Activated CD4-positive, alpha-beta T cell treated with anti-CD3 and anti-CD28 coated beads for 24 hours (primary cell): ENCODE results near the gene MYCBP2.
"Not testable (repeated sequence)": the region's sequence is repeated elsewhere in the genome, so short reads cannot be mapped to it uniquely, and the experiment has no call there.

Experiments used
- DNase-seq, 2 donors: peaks; one replicate each; pipeline ENCODE4 v3.0.0-alpha.2; 2020; ENCODE audit warnings: low read depth in 2 of 2

The MYCBP2 gene

DNA sequence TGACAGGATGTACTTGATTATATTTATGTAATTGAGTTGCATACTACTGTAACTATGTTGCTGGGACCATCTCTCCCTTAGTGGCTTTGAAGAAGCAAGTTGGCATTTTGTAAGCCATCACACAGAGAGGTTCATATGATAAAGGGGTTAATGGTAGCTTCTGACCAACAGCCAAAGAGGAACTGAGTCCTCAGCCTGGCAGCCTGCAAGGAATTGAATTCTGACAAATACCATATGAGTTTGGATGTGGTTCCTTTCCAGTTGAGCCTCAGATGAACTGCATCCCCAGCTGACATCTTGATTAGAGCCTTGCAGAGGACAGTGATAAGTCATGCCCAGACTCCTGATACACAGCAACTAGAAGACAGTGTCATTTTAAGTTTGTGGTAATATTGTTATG, 8.6 kb upstream of the MYCBP2 start:
- DNase-seq = no peak

- no peak for DNase-seq
Measured at GRCh38 chr13:77333594-77333993, 6.7 kb upstream of the MYCBP2 start.

- no peak for DNase-seq
Measured at GRCh38 chr13:77331421-77331820, 4.5 kb upstream of the MYCBP2 start.

GRCh38 chr13:77329911-77330584, 3.2 kb upstream of the MYCBP2 start:
- DNase-seq = no peak

- peak; percentile 80 for DNase-seq
Measured at GRCh38 chr13:77329133-77329910, 2.4 kb upstream of the MYCBP2 start.

DNA sequence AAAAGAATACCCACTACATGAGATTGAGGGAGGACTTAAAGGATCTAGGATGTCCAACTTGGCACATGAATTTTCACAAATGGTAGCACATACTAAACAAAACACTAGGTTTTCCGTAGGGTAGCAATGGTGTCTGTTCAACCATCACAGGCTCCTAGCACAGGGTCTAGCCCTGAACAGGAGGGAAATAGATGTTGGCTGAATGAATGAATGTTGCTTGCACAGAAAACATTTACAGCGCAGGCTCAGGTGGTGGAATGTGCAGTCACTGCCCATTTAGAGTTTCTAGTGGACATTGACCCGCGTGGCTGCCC, 1.9 kb upstream of the MYCBP2 start:
- no peak for DNase-seq

GRCh38 chr13:77325371-77325980, 1.4 kb downstream of the MYCBP2 start:
- DNase-seq = no peak

DNA sequence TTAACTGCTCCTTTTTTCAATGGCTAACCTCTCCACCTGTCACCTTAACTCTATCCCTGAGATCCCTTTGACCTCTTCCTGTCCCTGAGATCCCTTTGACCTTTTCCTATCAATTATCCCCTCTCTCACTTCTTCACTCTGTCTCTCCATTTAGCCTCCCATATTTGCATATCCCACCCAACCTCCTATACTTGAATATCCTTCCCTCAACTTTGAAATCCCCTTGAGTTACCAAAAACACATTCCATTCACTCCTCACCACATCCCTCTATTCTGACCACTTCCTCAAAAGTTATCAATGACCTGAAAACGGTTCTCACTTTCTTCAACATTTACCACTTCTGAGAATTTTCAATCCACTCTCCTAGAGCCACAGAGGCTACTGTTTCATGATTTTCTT, 3.0 kb downstream of the MYCBP2 start:
- no peak for DNase-seq

DNA sequence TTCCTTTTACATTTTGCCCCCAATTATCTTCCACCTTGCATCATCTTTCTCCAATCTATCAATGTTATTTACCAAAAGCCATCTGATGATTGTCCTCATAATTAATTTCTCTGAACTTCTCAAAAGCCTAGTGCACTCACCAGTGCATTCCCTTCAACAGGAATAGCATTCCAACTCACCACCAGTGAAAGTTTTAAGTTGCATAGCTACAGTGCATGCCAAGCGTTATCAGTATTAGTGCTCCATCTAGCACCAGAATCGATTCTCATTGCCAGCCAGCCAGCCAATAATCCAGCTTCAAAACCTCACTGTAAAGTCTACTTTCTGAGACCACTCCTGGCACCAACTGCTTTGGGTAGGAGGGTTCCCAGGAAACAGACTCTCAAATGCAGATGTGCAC, 7.4 kb downstream of the MYCBP2 start:
- DNase-seq = no peak

GRCh38 chr13:77318741-77319140, 8.2 kb downstream of the MYCBP2 start:
- DNase-seq = no peak

- DNase-seq = no peak
Measured at GRCh38 chr13:77316430-77316829, 10.5 kb downstream of the MYCBP2 start.

- DNase-seq = not testable (repeated sequence)
Measured at GRCh38 chr13:77315509-77315908, 11.4 kb downstream of the MYCBP2 start.

DNA sequence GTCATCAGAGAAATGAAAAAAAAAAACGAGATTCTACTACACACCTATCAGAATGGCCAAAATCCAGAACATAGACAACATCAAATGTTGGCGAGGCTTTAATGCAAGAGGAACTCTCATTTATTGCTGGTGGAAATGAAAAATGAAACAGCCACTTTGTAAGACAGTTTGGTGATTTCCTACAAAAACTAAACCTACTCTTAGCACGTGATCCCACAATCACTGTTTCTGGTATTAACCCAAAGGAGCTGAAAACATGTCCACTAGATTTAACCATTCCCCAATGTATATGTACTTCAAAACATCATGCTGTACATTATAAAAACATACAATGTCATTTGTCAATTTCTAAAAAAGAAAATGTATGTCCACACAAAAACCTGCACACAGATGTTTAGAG, 13.0 kb downstream of the MYCBP2 start:
- no peak for DNase-seq

DNA sequence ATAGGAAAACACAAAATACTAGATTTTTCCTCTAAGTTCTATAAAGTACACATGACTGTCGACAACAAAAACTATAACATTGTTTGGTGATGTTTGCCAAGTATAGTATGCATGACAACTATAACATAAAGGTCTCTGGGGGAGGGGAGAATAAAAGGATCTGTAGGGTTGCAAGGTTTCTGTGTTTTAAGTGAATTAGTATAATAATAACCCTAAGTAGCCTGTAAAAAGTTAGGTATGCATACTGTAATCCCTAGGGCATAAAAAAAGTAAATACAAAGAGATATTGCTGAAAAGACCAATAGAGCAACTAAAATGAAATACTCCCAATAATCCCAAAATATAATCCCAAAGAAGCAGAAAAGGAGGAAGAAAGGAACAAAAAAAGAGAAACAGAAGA, 14.6 kb downstream of the MYCBP2 start:
- DNase-seq = no peak

DNA sequence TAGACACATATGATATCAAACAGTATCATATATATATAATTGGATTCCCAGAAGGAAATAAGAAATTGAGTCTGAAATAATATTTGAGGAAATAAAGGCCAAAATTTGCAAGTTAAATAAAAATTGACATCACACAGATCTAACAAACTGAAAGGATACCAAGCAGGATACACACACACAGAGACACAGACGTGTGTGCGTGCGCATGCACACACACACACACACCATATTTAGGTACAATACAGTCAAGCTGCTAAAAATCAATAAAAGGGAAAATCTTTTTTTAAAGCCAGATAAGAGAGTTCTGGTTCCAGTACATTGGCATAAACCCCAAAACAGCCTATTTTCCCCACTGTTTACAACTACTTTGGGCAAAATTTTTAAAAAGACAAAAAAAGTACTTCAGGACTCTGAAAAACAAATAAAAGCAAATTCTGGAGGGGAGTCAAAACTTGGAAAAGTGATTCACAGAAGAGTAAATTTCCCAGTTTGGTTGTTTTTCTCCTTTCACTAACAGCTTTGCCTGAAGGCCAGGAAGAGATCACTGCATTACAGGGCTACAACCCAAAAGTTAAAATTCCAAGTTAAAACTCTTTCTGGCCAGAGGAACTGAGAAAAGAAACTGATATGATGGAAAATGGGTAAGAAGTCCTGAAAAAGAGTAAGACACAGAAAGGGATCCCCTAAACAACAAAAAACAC, 16.2 kb downstream of the MYCBP2 start:
- no peak for DNase-seq

GRCh38 chr13:77310161-77310560, 16.7 kb downstream of the MYCBP2 start:
- DNase-seq = no peak

GRCh38 chr13:77309254-77309653, 17.6 kb downstream of the MYCBP2 start:
- DNase-seq = no peak

- no peak for DNase-seq
Measured at GRCh38 chr13:77306458-77306857, 20.4 kb downstream of the MYCBP2 start.

DNA sequence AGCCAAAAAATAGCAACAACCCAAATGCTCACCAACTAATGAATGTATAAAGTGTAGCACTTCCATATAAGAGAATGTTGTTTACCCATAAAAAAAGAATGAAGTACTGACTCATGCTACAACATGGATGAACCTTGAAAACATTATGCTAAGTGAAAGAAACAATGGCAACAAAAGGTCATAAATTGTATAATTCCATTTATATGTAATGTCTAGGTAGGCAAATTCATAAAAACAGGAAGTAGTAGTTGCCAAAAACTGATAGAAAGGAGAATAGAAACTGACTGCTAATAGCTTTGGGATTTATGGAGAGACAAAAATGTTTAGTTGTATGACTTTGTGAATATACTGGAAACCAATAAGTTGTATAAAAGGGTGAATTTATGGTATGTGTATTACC, 21.6 kb downstream of the MYCBP2 start:
- no peak for DNase-seq

- no peak for DNase-seq
Measured at GRCh38 chr13:77300176-77301037, 26.5 kb downstream of the MYCBP2 start.

- DNase-seq = no peak
Measured at GRCh38 chr13:77299587-77299986, 27.3 kb downstream of the MYCBP2 start.

GRCh38 chr13:77298426-77298825, 28.5 kb downstream of the MYCBP2 start:
- DNase-seq = no peak
